HK-2 (cell line): ENCODE measurements around the gene AFF2.

Source experiments
- DNase-seq: peaks from one replicate; pipeline ENCODE4 v3.0.0-alpha.2; 2018; ENCODE audit not compliant: unreplicated experiment

The AFF2 gene

DNA sequence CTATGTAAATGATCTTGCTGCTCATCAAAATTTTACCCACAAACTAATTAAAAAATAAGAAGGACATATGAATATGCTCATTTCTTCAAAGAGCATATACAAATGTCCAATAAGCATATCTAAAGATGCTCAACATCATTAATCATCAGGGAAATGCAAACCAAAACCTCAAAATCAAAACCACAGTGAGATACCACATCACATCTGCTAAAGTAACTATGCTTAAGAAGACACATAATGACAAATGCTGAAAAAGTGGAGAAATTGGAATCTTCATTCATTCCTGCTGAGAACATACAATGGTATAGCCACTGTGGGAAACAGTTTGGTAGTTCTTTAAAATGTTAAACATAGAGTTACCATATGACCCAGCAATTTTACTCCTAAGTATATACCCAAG lies 81.9 kb downstream of the AFF2 start:
- no peak for DNase-seq

DNA sequence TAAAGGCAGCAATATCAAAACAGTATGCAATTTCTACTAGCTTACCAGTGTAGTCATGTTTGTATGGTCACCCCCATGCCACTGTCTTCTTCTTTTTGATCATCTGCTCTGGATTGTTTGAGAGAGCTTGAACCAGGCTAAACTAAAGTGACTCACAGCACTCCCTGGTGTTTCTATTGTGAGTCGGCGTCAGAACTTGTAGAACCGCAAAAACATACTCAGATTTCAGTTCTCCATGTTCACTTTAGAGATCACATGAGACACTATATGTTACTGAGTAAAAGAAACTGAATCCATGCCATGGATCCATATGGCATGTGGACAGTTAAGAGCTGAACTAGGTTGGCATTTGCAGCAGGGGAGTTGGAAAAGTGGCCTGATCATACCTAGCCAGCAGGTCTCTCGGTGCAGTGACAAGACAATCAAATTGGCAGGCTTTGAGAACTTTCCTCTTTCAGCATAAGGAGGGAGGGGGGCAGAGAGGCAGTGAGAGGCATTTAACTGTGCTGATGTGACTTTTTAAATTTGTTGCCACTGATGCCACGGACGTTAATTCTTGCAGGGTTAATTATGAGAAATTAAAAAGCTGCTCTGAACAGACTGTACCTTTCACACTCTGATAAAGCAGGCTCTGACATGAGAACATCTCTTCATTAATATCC lies 88.4 kb downstream of the AFF2 start:
- DNase-seq, result no peak

DNA sequence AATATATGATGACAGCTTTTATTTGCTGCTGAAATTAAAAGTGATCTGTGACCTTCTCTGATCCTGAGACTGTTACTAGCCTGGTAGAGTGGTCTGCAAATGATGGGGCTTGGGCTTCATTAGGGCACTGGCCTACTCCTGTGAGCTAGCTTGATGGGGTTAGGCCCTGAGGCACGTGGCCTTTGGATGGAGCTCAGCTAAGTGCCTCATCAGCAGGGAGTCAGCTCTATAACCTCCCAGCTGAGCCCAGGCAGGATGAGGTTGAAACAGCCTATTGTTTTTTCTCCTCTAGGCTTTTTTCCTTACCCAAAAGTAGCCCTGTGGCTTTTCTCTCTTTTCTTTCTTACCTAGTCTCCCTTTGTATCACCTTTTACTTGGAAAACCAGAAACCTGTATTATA lies 92.2 kb downstream of the AFF2 start:
- DNase-seq, result no peak

DNA sequence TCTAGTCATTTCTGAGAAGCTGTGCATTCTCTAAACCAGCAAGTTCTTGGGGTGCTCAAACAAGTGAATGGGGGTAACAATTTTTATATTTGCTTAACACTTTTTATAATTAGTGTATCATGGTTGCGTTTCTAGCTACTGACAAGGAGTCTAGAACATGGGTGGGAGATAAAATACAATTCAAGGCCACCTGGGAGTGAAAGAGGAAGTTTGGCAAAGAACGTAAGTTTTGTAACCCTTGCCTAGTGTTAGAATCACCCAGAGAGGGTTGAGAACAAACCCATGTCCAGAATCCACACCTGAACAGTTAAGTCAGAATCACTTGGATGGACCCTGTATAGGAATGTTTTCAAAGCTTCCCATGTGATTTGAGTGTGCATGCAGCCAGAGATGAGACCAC lies 92.7 kb downstream of the AFF2 start:
- DNase-seq, result no peak

DNA sequence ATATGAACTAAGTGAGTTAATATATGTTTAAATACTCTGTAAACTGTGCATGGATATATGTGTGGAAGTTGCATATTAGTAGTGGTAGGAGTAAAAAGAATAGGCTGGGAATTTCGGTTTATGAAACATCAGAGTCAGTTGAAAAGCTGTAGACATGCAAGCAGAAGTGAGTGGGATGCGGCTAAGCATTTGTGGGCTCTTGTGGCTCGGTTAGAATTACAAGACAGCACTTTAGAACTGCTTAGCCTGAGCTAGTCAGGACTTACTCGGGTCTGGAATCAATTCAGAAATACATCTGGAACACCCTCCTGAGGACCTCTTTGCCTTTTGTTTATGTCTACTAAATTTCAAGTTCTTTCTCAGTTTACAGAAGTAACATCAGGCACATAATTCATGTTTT lies 93.6 kb downstream of the AFF2 start:
- no peak for DNase-seq

DNA sequence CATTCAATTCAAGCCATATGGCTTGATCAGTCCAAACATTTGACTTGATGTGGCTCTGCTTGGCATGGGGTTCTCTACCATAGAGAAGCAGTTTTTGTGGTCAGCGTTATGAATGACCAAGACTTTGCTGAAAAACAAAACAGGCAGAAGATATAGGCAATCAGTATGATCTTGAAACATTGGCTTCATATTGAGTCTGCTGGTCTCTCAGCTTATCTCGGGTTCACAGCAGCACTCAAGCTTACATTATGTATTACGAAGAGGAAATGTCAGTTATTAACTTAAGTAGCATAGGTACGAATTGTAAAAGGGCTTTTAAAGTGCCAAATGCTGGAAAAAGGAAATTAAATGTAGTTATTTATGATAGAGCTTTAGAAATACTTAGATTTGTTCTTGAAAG lies 99.0 kb downstream of the AFF2 start:
- DNase-seq, result no peak

DNA sequence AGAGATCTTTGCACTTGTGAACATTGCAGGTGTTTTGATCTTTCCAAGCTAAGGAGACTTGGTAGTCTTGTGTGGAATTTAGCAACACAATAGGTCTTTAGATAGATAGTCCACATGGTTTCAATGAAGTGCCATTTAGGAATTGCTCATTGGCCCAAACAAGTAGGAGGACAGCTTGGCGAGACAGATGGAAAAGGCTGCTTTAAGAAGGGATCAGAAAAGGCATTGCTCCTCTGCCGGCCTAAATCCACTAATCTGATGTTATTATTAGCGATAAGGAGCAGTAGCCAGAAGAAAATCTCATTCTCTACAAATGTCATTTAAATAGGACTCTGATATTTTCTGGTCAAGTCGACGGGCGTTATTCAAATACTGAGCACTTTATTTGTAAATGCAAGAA lies 99.7 kb downstream of the AFF2 start:
- no peak for DNase-seq

DNA sequence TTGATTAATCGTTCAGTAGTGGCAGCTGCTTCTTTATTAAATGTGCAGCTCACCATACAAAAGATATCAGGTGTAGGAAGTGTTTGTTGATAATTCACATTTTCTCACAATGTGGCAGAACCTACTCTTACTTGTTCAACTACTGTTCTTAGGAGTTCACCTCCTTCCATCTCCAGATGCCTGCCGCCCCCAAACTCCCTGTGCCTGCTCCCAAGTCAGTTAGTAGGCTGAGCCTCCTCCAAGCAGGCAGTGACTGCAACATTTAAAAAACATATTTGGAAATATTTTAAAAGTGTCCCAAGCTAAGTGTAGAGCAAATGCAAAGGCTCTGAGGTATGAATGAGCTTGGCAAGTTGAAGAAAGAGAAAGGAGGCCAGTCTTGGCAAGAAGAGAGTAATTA lies 100.2 kb downstream of the AFF2 start:
- DNase-seq, result no peak

DNA sequence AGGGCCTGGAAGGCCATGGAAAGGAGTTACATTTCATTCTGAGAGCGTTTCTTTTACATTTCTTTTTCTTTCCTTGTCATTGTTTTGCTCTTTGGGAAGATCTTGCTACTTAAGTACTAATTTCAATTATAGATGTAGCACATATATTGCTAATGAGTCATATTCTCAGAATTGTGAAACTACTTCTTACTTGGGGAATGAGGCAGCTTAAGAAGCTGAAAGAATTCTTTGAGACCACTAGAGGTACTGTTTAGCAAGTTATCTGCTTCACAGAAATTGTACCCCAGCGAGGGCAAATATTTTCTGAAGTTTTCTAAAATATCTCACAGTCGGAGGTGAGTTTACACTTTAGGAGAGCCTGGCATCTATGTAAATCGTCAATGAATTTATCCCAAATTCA lies 100.6 kb downstream of the AFF2 start:
- no peak for DNase-seq

DNA sequence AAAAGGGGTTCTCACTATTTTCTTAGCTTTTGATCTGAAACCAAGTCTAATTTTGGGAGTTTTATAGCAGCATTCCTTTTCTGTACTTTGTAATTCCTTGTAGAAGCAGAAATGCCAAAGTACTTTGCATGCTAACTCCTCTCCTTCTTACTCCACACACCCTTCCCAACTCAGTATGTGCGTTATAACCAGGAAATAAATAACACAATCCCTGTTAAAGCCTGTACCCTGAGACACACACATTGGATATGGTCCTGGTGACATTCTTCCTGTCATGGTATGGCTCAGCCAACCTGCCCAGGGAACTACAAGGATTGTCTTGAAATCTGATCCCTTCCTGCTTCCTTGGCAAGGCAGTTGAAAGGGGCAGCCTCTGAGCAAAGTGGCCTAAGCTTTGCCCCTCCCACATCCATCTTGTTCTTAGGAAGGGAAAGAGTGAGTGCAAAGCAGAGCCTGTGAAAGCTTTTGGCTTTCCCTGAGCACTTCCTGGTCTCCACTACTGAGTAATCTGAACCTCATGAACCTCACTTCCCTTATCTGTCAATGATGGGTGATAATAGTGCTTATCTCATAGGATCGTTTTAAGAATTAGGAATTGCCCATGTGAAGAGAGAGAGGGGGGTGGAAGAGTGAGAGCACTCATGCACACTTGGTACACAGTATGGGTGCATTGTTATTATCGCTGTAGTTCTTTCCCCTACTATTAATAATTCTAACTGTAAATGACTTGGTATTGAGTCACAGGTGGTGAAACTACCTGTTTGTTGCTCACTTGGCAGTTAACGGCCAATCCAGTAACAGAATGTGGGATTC lies 109.3 kb downstream of the AFF2 start:
- no peak for DNase-seq

DNA sequence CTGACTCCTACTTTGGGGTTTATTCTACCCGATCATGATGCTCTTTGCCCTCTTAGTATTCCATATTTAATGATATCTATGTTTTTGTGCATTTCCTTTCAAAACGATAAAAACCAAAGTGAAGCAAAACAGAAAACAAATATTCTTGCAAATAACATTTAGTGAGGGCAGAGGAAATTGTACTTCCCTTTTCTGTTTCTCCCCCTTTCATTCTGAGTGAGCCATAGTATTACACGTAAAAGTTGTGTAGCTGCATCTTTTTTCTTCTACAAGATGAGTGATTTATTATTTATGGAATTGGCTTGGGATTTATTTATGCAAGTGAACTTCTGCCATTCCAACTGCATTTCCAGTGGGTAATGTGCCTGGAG lies 109.9 kb downstream of the AFF2 start:
- DNase-seq, result no peak

DNA sequence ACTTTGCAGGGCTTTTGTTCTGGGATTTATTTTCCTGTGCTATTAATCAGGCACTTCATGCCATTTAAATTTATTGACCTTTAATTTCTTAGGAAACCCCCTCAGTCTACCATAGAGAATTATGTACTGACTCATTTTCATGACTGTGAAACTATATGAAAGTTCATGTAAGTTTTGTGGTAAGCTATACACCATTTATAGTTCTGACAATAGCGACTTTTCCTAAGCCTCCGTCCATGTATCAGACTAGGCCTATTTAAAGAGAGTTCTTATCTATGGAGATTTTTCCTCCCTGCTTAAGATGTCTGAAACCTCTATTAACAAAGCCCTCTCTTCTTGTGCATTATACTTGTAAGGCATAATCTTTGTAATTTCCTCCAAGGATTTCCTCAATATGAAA lies 111.6 kb downstream of the AFF2 start:
- no peak for DNase-seq

DNA sequence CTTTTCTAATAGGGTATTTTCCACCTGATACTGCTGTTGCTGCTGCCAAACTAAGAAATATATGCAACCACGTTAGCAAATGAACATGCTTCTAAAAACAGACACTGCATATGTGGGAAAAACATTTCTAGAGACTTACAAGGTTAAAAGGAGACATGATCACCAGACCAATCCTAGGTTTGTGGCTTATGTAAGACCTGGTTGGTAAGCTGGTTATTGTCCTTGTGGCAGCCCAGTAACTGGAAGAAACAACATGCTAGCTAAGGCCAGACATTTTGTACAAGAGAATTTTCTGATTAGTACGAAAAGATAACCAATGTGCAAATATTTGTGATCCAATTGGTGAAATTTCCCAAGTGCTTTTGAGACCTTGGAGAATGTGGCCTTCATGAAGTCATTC lies 112.0 kb downstream of the AFF2 start:
- DNase-seq, result no peak

DNA sequence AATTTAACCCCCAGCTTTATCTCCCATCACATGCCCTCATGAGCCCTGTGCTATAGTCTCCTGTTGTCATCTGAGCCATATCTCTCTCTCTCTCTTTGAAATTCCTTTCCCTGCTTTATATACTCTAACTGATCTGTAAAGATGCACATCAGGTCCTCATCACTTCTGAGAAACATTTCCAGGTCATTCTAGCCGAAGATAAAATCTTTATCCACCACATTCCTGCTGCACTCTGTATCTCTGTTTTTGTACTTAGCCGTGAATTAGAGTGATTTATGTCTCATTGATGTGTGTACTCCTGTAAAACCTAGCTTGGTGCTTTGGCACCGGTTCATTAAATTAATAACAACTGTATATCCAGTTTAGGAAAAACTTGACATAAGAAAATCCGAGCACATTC lies 113.2 kb downstream of the AFF2 start:
- no peak for DNase-seq

DNA sequence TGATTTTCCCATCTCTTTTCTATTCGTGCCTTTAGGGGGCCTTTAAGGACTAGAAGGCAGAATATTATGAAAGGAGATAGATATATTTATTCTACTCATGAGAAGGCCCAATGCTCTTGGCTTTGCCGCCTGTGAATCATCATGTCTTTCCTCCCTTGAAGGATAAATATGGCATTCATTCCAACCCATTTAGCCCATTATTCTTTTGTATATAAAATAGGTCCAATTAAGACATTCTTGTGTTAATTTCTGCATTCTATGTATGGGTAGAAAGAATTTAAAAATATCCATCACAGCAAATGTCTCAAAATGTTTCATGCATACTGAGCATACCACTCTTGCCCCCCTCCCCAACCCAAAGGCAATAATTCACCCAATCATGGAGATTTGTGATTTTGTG lies 115.1 kb downstream of the AFF2 start:
- DNase-seq, result no peak

DNA sequence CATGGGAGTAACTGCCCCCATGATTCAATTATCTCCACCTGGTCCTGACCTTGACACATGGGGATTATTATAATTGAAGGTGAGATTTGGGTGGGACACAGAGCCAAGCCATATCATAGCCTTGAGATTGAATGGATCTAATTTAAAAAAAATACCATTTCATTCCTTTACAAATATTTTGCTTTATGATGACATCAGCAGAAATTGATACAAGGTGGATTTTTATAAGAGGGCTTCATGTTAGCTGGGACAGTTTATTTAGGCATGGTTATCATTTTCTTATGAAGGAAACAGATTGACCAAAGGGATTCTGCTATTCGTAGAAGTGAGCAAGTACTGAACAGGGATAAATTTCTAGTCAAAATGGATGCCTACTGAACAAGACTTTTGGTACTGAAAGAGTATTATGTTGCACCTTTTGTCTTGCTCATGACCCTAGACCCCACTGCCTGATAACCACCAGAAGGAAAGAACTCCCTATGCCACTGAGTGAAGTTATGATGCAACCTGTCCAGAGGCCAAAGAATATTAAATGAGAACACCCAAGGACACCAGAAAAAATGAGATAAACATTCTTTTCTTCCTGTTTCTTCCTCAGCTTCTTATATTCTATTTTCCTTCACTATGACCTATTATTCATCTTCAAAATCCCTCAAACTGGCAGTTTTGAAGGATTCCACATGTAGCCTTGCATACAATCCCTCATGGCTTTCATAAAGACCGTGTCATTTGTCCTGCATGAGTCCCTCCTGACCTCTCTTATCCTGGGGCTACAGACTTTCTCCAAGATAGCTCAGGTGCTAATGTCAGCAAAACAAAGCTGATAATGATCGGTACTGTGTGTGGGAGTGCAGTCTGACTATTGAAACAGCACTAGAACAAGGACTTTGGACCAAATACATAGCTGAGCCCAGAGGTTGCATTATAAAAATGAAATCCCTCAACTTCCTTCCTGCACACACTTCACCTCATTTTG lies 118.3 kb downstream of the AFF2 start:
- DNase-seq, result no peak

DNA sequence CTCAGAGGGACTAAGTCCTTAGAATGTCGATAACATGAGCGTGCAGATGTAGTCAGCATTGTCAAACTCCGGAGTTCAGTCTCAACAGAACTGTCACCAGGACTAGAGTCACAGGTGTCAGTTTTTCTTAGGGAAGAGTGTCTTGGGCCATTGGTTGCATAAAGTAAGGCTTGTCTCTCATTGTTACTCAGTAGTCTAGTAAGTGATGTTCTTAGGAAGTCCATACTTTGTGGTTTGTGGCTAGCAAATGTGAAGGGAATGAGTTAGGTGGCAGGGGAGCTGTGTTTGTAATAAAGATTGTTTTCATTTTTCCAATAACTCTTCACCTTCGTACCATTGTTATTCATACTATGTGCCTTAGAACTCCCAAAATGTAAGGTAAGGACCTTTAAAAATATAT lies 119.6 kb downstream of the AFF2 start:
- no peak for DNase-seq

DNA sequence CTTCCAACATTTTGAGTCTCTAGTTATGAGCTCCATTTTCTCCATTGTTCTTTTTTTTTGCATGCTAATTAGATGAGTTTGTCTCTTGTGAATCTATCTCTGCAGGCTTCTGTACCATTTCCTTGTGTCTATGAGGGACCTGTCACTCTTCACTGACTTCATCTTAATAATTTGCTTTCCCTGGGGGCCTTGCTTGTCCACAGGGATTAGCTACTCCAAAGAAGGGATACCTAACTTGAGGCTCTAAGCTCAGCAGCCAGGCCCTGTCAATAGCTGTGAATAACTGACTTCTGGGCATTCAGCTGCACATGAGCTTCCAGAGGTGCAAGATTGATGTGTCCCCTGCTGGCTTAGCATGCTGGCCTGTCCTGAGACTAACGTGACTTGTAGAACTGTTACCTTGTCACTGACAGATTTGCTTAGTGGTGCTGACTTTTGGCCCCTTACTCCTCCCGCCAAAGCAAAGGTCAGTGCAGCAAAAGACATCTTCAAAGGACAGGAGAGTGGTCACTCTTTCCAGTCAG lies 124.6 kb downstream of the AFF2 start:
- DNase-seq, result no peak

DNA sequence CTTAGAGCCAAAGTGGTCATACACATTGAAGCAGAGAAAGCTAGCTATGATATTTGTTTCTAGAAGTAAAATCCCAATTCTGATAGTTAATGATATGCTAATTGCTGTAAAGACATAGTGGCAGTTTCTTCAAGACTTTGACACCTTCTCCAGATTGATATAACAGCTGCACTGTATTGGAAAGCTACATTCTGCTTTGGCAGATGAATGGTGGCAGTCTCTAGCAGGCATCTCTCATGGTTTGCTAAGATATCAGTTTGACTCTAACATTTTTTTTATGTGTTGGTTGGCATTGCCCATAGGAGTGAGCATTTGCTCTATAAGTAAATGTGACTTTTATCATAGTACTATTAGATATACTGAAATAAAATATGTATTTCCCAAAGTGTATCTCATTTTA lies 128.2 kb downstream of the AFF2 start:
- no peak for DNase-seq

DNA sequence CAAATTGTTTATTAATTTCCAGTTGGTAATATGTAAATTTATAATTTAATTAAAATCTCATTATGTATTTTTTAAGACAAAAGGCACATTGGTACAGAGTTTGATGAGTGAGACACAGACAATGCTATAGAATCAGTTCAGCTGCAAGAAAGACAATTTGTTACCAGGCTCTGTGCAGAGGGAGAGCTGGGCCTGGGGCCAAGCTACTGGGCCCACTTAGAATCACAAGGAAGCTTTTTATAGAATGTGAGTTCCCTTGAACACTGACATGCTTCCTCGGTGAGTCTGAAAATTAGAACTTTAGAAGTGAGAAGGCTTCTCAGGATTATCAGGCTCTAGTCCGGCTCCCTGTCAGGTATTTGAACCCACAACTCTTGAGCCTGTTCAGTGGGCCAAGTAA lies 129.0 kb downstream of the AFF2 start:
- DNase-seq, result no peak

DNA sequence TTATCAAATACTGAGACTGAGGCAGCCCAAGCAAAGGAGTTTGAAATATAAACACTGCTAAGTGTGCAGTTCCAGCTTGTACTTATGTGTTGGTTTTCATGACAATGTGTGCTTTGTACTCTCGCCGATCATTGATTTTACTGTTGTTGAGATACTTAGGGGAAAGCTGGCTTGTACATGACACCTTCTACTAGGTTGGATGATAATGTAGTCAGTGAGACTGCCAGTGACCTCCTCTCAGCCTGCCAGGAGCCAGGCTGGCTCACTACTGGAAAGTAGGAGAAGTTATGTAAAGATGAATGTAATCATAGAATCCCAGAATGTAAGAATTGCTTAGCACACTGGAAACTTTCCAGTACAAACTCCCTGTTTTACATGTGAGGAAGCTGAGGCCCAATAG lies 132.0 kb downstream of the AFF2 start:
- DNase-seq, result no peak

DNA sequence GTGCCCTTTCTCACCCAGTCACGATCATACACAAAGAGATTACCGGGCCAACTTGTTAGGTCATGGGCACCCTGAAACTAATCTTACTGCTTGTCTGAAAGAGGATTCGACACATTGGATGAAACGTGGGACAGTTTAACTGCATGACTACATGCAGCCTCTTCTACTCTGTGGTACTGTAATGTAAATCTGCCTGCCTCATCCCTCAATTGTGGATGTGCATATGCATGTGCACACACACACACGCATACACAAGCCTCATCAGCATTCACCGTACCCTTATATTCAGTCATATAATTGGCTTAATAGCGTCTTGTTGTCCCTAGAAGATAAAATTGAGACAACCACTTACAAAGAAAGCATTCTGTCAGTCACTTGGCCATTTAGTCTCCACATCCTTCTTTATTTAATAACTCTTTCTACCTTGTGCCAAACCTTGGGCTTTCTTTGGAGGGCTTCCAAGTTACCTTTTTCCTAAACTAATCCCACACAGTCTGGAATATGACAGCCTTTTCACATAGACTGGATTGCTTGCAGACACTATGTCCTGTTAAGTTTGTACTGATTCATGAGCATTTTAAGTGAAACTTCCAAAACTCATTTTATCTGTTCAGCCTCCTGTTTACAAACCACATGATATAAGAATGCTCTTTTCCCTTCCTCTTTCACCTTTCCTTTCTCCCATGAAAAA lies 132.9 kb downstream of the AFF2 start:
- DNase-seq, result no peak
